ENCODE results near the gene ATP1A4. TPM values are rescaled to one million over a fixed set of nuclear protein-coding genes. Genes with fewer than 3 reads are reported as not detected.

Gene ATP1A4
- total and polyA plus RNA-seq, 4 donors, result not detected

DNA sequence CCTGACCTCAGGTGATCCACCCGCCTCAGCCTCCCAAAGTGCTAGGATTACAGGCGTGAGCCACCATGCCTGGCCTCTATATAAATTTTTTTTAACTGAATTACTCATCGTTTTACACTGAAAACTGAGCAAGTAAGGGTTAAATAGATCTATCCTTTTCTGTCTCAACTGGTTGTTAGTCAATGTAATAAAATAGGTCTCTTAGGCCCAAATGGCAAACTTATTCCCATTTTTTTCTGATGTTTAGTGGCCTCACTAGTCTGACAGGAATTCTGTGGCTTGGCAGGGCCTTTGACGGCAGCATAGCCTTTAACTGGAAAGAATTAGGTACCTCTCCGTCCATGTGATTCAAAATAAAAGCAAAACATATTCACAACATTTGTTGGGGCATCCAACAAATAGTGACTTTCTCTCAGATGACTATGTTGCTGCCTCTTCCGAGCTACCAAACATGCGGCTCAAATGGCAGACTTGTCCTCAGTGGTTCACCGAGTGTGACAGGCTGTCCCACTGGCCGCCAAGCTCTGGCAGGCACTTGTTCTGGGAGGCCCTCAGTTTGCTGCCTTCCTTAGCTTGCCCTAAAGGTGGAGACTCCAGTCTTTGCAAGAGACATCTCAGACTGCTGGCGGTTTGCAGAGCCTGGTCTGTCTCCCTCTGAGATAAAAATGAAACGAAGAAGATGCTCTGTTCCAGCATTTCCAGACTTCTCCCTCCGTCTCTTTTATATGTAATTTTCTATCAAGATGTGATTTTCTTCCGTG lies 17.4 kb downstream of the ATP1A4 start:
- Histone ChIP-seq H3K9ac (ENCODE audit: low read depth in 1 of 2, low read length in 2 of 2) (no peak overlapping the region), H3K27me3 (ENCODE audit: control insufficient read depth in 4 of 4, insufficient read depth in 4 of 4, low read length in 3 of 4) (peaks cover 0 to 2% (median 0%) of the 10 kb centered on the region in 4 donors), H3K4me1 (ENCODE audit: control insufficient read depth in 4 of 4, insufficient read depth in 4 of 4, low read length in 3 of 4) (no peaks in the 10 kb centered on the region), H3K36me3 (ENCODE audit: control insufficient read depth in 4 of 4, insufficient read depth in 3 of 4, low read depth in 1 of 4, low read length in 3 of 4) (no peaks in the 10 kb centered on the region), H3K4me3 (ENCODE audit: low read depth in 1 of 3, low read length in 3 of 3) (no peak overlapping the region), H3K9me3 (ENCODE audit: control insufficient read depth in 4 of 4, low read length in 3 of 4) (no peaks in the 10 kb centered on the region), H3K27ac (ENCODE audit: low read depth in 1 of 2, low read length in 2 of 2) (no peak overlapping the region)
- WGBS, result 91% methylated on average over 13 of the region's 13 CpGs
- no peak for DNase-seq (ENCODE audit: low spot score)
- no peak for TF ChIP-seq SP1 (IDR thresholded peaks at IDR 0.05)
- TF ChIP-seq, protein P1, sequence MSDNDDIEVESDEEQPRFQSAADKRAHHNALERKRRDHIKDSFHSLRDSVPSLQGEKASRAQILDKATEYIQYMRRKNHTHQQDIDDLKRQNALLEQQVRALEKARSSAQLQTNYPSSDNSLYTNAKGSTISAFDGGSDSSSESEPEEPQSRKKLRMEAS (IDR thresholded peaks at IDR 0.05), result no peak
- TF ChIP-seq RXRA (IDR thresholded peaks at IDR 0.05), result no peak
- no peak for TF ChIP-seq RAD21 (IDR thresholded peaks at IDR 0.05)
- TF ChIP-seq HNF4A (conservative IDR thresholded peaks at IDR 0.05), result no peak
- TF ChIP-seq, protein P2, sequence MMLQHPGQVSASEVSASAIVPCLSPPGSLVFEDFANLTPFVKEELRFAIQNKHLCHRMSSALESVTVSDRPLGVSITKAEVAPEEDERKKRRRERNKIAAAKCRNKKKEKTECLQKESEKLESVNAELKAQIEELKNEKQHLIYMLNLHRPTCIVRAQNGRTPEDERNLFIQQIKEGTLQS (IDR thresholded peaks at IDR 0.05), result no peak

DNA sequence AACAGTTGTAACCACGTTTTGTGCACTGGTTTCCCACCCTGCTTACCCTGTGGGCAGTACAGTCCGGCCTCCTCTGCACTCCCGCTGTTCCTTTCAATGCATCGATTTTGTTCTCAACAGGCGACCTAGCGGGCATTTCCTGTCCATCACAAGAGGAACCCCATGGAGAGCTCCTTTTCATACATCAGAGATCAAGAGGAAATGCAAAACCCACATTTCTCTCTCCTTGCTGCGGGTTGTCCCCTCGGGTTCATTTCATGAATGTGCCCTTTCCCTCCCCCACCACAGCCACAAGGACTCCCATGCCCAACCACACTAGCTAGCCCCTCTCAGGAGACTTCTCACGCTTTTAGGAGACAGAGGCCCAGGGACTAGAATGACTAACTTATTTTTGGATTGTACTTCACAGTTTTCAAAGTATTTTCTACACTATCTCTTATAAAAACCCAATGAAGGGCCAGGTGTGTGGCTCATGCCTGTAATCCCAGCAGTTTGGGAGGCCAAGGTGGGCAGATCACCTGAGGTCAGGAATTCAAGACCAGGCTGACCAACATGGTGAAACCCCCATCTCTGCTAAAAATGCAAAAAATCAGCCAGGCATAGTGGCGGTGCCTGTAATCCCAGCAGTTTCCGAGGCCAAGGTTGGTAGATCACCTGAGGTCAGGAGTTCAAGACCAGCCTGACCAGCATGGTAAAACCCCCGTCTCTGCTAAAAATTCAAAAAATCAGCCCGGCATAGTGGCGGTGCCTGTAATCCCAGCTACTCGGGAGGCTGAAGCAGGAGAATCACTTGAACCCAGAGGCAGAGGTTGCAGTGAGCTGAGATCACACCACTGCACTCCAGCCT lies 18.4 kb downstream of the ATP1A4 start:
- WGBS, result 57% methylated on average over 15 of the region's 15 CpGs
- H3K9me3 ChIP-seq (ENCODE audit: control insufficient read depth in 4 of 4, low read length in 3 of 4), result no peaks in the 10 kb centered on the region
- DNase-seq (ENCODE audit: low spot score), result no peak
- no peak overlapping the region for H3K9ac ChIP-seq (ENCODE audit: low read depth in 1 of 2, low read length in 2 of 2)
- no peak for TF ChIP-seq FOXA1 (IDR thresholded peaks at IDR 0.05)
- TF ChIP-seq NR2F2 (IDR thresholded peaks at IDR 0.05), result no peak
- TF ChIP-seq, protein P3, sequence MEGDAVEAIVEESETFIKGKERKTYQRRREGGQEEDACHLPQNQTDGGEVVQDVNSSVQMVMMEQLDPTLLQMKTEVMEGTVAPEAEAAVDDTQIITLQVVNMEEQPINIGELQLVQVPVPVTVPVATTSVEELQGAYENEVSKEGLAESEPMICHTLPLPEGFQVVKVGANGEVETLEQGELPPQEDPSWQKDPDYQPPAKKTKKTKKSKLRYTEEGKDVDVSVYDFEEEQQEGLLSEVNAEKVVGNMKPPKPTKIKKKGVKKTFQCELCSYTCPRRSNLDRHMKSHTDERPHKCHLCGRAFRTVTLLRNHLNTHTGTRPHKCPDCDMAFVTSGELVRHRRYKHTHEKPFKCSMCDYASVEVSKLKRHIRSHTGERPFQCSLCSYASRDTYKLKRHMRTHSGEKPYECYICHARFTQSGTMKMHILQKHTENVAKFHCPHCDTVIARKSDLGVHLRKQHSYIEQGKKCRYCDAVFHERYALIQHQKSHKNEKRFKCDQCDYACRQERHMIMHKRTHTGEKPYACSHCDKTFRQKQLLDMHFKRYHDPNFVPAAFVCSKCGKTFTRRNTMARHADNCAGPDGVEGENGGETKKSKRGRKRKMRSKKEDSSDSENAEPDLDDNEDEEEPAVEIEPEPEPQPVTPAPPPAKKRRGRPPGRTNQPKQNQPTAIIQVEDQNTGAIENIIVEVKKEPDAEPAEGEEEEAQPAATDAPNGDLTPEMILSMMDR (IDR thresholded peaks at IDR 0.05; ENCODE audit: low read depth, low read length, missing input control), result no peak
- no peak for TF ChIP-seq RXRA (IDR thresholded peaks at IDR 0.05)
- H3K27ac ChIP-seq (ENCODE audit: low read depth in 1 of 2, low read length in 2 of 2), result no peak overlapping the region
- no peaks in the 10 kb centered on the region for H3K36me3 ChIP-seq (ENCODE audit: control insufficient read depth in 4 of 4, insufficient read depth in 3 of 4, low read depth in 1 of 4, low read length in 3 of 4)
- H3K4me3 ChIP-seq (ENCODE audit: low read depth in 1 of 3, low read length in 3 of 3), result no peak overlapping the region
- H3K27me3 ChIP-seq (ENCODE audit: control insufficient read depth in 4 of 4, insufficient read depth in 4 of 4, low read length in 3 of 4), result peaks cover 0 to 2% (median 0%) of the 10 kb centered on the region in 4 donors
- H3K4me1 ChIP-seq (ENCODE audit: control insufficient read depth in 4 of 4, insufficient read depth in 4 of 4, low read length in 3 of 4), result no peaks in the 10 kb centered on the region

GRCh38 chr1:160171354-160171753 lies 20.0 kb downstream of the ATP1A4 start:
- WGBS, result 92% methylated on average over 4 of the region's 4 CpGs
- no peaks in the 10 kb centered on the region for H3K4me1 ChIP-seq (ENCODE audit: control insufficient read depth in 4 of 4, insufficient read depth in 4 of 4, low read length in 3 of 4)
- no peak overlapping the region for H3K9ac ChIP-seq (ENCODE audit: low read depth in 1 of 2, low read length in 2 of 2)
- no peak overlapping the region for H3K27ac ChIP-seq (ENCODE audit: low read depth in 1 of 2, low read length in 2 of 2)
- no peak overlapping the region for H3K4me3 ChIP-seq (ENCODE audit: low read depth in 1 of 3, low read length in 3 of 3)
- H3K9me3 ChIP-seq (ENCODE audit: control insufficient read depth in 4 of 4, low read length in 3 of 4), result no peaks in the 10 kb centered on the region
- H3K27me3 ChIP-seq (ENCODE audit: control insufficient read depth in 4 of 4, insufficient read depth in 4 of 4, low read length in 3 of 4), result peaks cover 0 to 2% (median 0%) of the 10 kb centered on the region in 4 donors
- H3K36me3 ChIP-seq (ENCODE audit: control insufficient read depth in 4 of 4, insufficient read depth in 3 of 4, low read depth in 1 of 4, low read length in 3 of 4), result no peaks in the 10 kb centered on the region
- no peak for DNase-seq (ENCODE audit: low spot score)
- TF ChIP-seq FOXA1 (IDR thresholded peaks at IDR 0.05) (no peak), TAF1 (conservative IDR thresholded peaks at IDR 0.05) (no peak), GABPA (IDR thresholded peaks at IDR 0.05 in 1 of 2, conservative IDR thresholded peaks at IDR 0.05 in 1 of 2) (no peak), EGR1 (IDR thresholded peaks at IDR 0.05; ENCODE audit: low read depth in 2 of 2) (no peak), YY1 (IDR thresholded peaks at IDR 0.05) (no peak), FOXA2 (IDR thresholded peaks at IDR 0.05) (no peak), HNF4A (conservative IDR thresholded peaks at IDR 0.05) (no peak), SP1 (IDR thresholded peaks at IDR 0.05) (no peak)
- TF ChIP-seq, protein P4, sequence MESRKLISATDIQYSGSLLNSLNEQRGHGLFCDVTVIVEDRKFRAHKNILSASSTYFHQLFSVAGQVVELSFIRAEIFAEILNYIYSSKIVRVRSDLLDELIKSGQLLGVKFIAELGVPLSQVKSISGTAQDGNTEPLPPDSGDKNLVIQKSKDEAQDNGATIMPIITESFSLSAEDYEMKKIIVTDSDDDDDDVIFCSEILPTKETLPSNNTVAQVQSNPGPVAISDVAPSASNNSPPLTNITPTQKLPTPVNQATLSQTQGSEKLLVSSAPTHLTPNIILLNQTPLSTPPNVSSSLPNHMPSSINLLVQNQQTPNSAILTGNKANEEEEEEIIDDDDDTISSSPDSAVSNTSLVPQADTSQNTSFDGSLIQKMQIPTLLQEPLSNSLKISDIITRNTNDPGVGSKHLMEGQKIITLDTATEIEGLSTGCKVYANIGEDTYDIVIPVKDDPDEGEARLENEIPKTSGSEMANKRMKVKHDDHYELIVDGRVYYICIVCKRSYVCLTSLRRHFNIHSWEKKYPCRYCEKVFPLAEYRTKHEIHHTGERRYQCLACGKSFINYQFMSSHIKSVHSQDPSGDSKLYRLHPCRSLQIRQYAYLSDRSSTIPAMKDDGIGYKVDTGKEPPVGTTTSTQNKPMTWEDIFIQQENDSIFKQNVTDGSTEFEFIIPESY (IDR thresholded peaks at IDR 0.05), result no peak
- TF ChIP-seq, protein P1 (IDR thresholded peaks at IDR 0.05), result no peak
- TF ChIP-seq, protein P5, sequence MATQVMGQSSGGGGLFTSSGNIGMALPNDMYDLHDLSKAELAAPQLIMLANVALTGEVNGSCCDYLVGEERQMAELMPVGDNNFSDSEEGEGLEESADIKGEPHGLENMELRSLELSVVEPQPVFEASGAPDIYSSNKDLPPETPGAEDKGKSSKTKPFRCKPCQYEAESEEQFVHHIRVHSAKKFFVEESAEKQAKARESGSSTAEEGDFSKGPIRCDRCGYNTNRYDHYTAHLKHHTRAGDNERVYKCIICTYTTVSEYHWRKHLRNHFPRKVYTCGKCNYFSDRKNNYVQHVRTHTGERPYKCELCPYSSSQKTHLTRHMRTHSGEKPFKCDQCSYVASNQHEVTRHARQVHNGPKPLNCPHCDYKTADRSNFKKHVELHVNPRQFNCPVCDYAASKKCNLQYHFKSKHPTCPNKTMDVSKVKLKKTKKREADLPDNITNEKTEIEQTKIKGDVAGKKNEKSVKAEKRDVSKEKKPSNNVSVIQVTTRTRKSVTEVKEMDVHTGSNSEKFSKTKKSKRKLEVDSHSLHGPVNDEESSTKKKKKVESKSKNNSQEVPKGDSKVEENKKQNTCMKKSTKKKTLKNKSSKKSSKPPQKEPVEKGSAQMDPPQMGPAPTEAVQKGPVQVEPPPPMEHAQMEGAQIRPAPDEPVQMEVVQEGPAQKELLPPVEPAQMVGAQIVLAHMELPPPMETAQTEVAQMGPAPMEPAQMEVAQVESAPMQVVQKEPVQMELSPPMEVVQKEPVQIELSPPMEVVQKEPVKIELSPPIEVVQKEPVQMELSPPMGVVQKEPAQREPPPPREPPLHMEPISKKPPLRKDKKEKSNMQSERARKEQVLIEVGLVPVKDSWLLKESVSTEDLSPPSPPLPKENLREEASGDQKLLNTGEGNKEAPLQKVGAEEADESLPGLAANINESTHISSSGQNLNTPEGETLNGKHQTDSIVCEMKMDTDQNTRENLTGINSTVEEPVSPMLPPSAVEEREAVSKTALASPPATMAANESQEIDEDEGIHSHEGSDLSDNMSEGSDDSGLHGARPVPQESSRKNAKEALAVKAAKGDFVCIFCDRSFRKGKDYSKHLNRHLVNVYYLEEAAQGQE (IDR thresholded peaks at IDR 0.05), result no peak
- TF ChIP-seq, protein P2 (IDR thresholded peaks at IDR 0.05), result no peak
